SK-N-SH (cell line): ENCODE data around the gene MARF1. TPM values are rescaled to one million over a fixed set of nuclear protein-coding genes. Genes with fewer than 3 reads are reported as not detected.

Experiments used
- CTCF ChIA-PET: fragments of 300-600, 350-600 bp; formaldehyde crosslinking; extraction: SDS; loops from one replicate; lab custom pipeline; 2021; lab: Yijun Ruan, JAX
- POLR2A ChIA-PET: fragments of 350-600 bp; sonication (Branson Sonifier 250); formaldehyde crosslinking; extraction: SDS; loops from one replicate; lab custom pipeline; 2020; ENCODE audit warnings: antibody characterized with exemption, inconsistent platforms; lab: Yijun Ruan, JAX
- DNase-seq: peaks from one replicate; pipeline ENCODE4 v3.0.0; 2012
- H2AFZ ChIP-seq: fragments of 200-600 bp; sonication (generic); 2 replicates; pipeline ENCODE4 v1.8.1; 2016; ENCODE audit warnings: antibody characterized with exemption, mild to moderate bottlenecking, low read depth
- H3F3A ChIP-seq: fragments of 200-600 bp; sonication (generic); replicated peaks from 2 replicates; pipeline ENCODE3; 2016; ENCODE audit warnings: antibody characterized with exemption, mild to moderate bottlenecking; ENCODE audit not compliant: insufficient read depth
- H3K27ac ChIP-seq, 2 experiments: fragments of 200-500 bp in 1 of 2; fragments of 200-600 bp in 1 of 2; sonication (Bioruptor generic) in 1 of 2; sonication (generic), shearing (Covaris generic) in 1 of 2; 2 replicates each; pipeline versions ENCODE4 v1.5.1 to v1.6.1; 2014 to 2016; ENCODE audit warnings: low read depth in 2 of 2, inconsistent platforms in 1 of 2, low read length in 1 of 2, mild to moderate bottlenecking in 1 of 2, mixed read lengths in 1 of 2
- H3K27me3 ChIP-seq: fragments of 200-600 bp; sonication (generic), shearing (Covaris generic); 2 replicates; pipeline ENCODE4 v1.6.1; 2016; ENCODE audit warnings: mixed run types; ENCODE audit not compliant: insufficient read depth
- H3K36me3 ChIP-seq, 2 experiments: fragments of 200-500 bp in 1 of 2; fragments of 200-600 bp in 1 of 2; sonication (Bioruptor generic) in 1 of 2; sonication (generic) in 1 of 2; replicated peaks in 1 of 2; 2 replicates each; pipeline versions ENCODE3 to v1.5.1; 2014 to 2016; ENCODE audit warnings: low read length in 1 of 2, mild to moderate bottlenecking in 1 of 2; ENCODE audit not compliant: insufficient read depth in 2 of 2, control insufficient read depth in 1 of 2
- H3K4me1 ChIP-seq, 2 experiments: fragments of 200-500 bp in 1 of 2; fragments of 200-600 bp in 1 of 2; sonication (Bioruptor generic) in 1 of 2; sonication (generic), shearing (Covaris generic) in 1 of 2; 2 replicates each; pipeline versions ENCODE4 v1.5.1 to v1.6.1; 2014 to 2016; ENCODE audit warnings: low read depth in 1 of 2, low read length in 1 of 2, mixed run types in 1 of 2; ENCODE audit not compliant: insufficient read depth in 2 of 2, control insufficient read depth in 1 of 2
- H3K4me2 ChIP-seq: fragments of 200-600 bp; sonication (generic), shearing (Covaris generic); 2 replicates; pipeline ENCODE4 v1.6.1; 2017; ENCODE audit warnings: mixed run types
- H3K4me3 ChIP-seq, 2 experiments: fragments of 200-500 bp in 1 of 2; fragments of 200-600 bp in 1 of 2; sonication (Bioruptor generic) in 1 of 2; sonication (generic), shearing (Covaris generic) in 1 of 2; 2 replicates each; pipeline versions ENCODE4 v1.5.1 to v1.8.1; 2014 to 2016; ENCODE audit warnings: low read depth in 2 of 2, inconsistent platforms in 1 of 2, low read length in 1 of 2, mild to moderate bottlenecking in 1 of 2, mixed read lengths in 1 of 2, moderate library complexity in 1 of 2
- H3K79me2 ChIP-seq: fragments of 200-600 bp; sonication (generic); 2 replicates; pipeline ENCODE4 v1.8.1; 2017; ENCODE audit warnings: mild to moderate bottlenecking; ENCODE audit not compliant: insufficient read depth
- H3K9ac ChIP-seq: fragments of 200-600 bp; sonication (generic); 2 replicates; pipeline ENCODE4 v1.6.1; 2017; ENCODE audit warnings: mixed run types
- H3K9me2 ChIP-seq: fragments of 200-600 bp; sonication (generic); 2 replicates; pipeline ENCODE4 v1.6.1; 2017; ENCODE audit warnings: mixed run types
- H3K9me3 ChIP-seq: fragments of 200-600 bp; sonication (generic); 2 replicates; pipeline ENCODE4 v1.6.1; 2017; ENCODE audit warnings: mixed run types, mild to moderate bottlenecking, moderate library complexity
- H4K20me1 ChIP-seq: fragments of 200-600 bp; sonication (generic); 2 replicates; pipeline ENCODE4 v1.6.1; 2017; ENCODE audit warnings: mild to moderate bottlenecking, mixed run types; ENCODE audit not compliant: insufficient read depth
- CTCF ChIP-seq: fragments of 200-600 bp; sonication (generic); IDR thresholded peaks from 2 replicates; pipeline ENCODE4 v1.6.1; 2017; ENCODE audit warnings: antibody characterized with exemption, mild to moderate bottlenecking, moderate library complexity
- ELF1 ChIP-seq: IDR thresholded peaks from 2 replicates; pipeline ENCODE4 v1.4.0; 2012
- FOSL2 ChIP-seq: IDR thresholded peaks from 2 replicates; pipeline ENCODE4 v1.4.0; 2012; ENCODE audit warnings: low read depth, mild to moderate bottlenecking, moderate library complexity, borderline replicate concordance
- FOXJ3 ChIP-seq: sonication (generic); formaldehyde crosslinking; IDR thresholded peaks from 2 replicates; pipeline ENCODE4 v1.5.1; 2020; ENCODE audit warnings: mild to moderate bottlenecking, missing genetic modification reagents
- FOXM1 ChIP-seq: IDR thresholded peaks from 2 replicates; pipeline ENCODE4 v1.4.0; 2012; ENCODE audit warnings: low read depth, mild to moderate bottlenecking
- JUND ChIP-seq: IDR thresholded peaks from 2 replicates; pipeline ENCODE4 v1.4.0; 2012
- MAX ChIP-seq: IDR thresholded peaks from 2 replicates; pipeline ENCODE4 v1.4.0; 2012; ENCODE audit warnings: low read depth
- NFIC ChIP-seq: IDR thresholded peaks from 2 replicates; pipeline ENCODE4 v1.4.0; 2012; ENCODE audit warnings: borderline replicate concordance
- RAD21 ChIP-seq: IDR thresholded peaks from 2 replicates; pipeline ENCODE4 v1.6.1; 2012; ENCODE audit warnings: mild to moderate bottlenecking, low read length
- RXRA ChIP-seq: IDR thresholded peaks from 2 replicates; pipeline ENCODE4 v1.4.0; 2012; ENCODE audit warnings: low read depth, mild to moderate bottlenecking, borderline replicate concordance
- SIN3A ChIP-seq: IDR thresholded peaks from 2 replicates; pipeline ENCODE4 v1.6.1; 2012; ENCODE audit warnings: low read depth, mild to moderate bottlenecking, low read length, moderate library complexity, borderline replicate concordance
- TEAD4 ChIP-seq: IDR thresholded peaks from 2 replicates; pipeline ENCODE4 v1.4.0; 2012; ENCODE audit warnings: mild to moderate bottlenecking, borderline replicate concordance; ENCODE audit not compliant: insufficient read depth
- USF1 ChIP-seq: IDR thresholded peaks from 2 replicates; pipeline ENCODE4 v1.4.0; 2012; ENCODE audit warnings: low read depth, borderline replicate concordance
- ZBTB33 ChIP-seq: IDR thresholded peaks from 2 replicates; pipeline ENCODE4 v1.4.0; 2012; ENCODE audit warnings: low read depth, borderline replicate concordance
- WGBS: methylation state at CpG from one replicate; pipeline ENCODE4 v1.1.6; 2017; ENCODE audit warnings: low lambda C conversion rate; 5-methylcytosine and 5-hydroxymethylcytosine counted together
- polyA plus RNA-seq, 3 experiments: library from polyadenylated mRNA; depleted of rRNA; stranded (reverse); fragments of >200 nt; gene quantifications; 2 replicates each; pipeline ENCODE4 v1.2.3, GENCODE V29; 2012
- TF ChIP-seq, protein P1 (sequence below): IDR thresholded peaks from 2 replicates; pipeline ENCODE4 v1.6.1; 2012; ENCODE audit warnings: mild to moderate bottlenecking, low read depth, low read length, moderate library complexity
- TF ChIP-seq, protein P2 (sequence below): fragments of 150-350 bp; IDR thresholded peaks from 2 replicates; pipeline ENCODE4 v1.6.1; 2017; ENCODE audit warnings: antibody characterized with exemption, low read length, low read depth, borderline replicate concordance

The MARF1 gene
- polyA plus RNA-seq, 1 of the 3 experiments (the other 2 are of a cell fraction) = 10.3 TPM

DNA sequence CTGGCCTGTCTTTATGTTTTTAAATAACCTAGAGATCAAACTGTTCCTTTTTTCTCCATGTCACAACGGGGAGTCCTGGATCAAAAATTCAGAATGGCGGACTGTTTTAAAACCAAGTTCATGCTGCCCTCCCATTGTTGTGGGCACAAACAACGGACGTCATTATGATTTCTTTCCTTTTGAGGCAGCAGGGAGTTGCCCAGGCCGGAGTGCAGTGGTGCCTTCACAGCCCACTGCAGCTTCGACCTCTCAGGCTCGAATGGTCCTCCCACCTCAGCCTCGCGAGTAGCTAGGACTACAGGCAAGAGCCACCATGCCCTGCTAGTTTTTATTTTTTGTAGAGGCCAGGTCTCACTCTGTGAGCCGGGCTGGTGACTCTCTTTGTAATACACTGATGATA lies 33.6 kb upstream of the MARF1 start:
- no peaks in the 10 kb centered on the region for H3K9me2 ChIP-seq
- TF ChIP-seq MAX (no peak), FOSL2 (no peak), CTCF (no peak), USF1 (no peak), TEAD4 (no peak), RXRA (no peak), RAD21 (no peak), ELF1 (no peak), FOXJ3 (no peak), SIN3A (no peak), NFIC (no peak), JUND (no peak), FOXM1 (no peak), ZBTB33 (no peak)
- TF ChIP-seq, protein P1, sequence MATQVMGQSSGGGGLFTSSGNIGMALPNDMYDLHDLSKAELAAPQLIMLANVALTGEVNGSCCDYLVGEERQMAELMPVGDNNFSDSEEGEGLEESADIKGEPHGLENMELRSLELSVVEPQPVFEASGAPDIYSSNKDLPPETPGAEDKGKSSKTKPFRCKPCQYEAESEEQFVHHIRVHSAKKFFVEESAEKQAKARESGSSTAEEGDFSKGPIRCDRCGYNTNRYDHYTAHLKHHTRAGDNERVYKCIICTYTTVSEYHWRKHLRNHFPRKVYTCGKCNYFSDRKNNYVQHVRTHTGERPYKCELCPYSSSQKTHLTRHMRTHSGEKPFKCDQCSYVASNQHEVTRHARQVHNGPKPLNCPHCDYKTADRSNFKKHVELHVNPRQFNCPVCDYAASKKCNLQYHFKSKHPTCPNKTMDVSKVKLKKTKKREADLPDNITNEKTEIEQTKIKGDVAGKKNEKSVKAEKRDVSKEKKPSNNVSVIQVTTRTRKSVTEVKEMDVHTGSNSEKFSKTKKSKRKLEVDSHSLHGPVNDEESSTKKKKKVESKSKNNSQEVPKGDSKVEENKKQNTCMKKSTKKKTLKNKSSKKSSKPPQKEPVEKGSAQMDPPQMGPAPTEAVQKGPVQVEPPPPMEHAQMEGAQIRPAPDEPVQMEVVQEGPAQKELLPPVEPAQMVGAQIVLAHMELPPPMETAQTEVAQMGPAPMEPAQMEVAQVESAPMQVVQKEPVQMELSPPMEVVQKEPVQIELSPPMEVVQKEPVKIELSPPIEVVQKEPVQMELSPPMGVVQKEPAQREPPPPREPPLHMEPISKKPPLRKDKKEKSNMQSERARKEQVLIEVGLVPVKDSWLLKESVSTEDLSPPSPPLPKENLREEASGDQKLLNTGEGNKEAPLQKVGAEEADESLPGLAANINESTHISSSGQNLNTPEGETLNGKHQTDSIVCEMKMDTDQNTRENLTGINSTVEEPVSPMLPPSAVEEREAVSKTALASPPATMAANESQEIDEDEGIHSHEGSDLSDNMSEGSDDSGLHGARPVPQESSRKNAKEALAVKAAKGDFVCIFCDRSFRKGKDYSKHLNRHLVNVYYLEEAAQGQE = no peak
- TF ChIP-seq, protein P2, sequence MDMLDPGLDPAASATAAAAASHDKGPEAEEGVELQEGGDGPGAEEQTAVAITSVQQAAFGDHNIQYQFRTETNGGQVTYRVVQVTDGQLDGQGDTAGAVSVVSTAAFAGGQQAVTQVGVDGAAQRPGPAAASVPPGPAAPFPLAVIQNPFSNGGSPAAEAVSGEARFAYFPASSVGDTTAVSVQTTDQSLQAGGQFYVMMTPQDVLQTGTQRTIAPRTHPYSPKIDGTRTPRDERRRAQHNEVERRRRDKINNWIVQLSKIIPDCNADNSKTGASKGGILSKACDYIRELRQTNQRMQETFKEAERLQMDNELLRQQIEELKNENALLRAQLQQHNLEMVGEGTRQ = no peak
- H2AFZ ChIP-seq = no peak overlapping the region
- ChIA-PET POLR2A (no interaction called here), CTCF (no interaction called here)
- no peak overlapping the region for H3K4me2 ChIP-seq
- 0 out of 2 replicates have a peak, but pooled peaks cover 5% of the 10 kb centered on the region for H4K20me1 ChIP-seq
- H3K27ac ChIP-seq = no peak overlapping the region
- H3K27me3 ChIP-seq = no peaks in the 10 kb centered on the region
- H3K79me2 ChIP-seq = peaks cover 31% of the 10 kb centered on the region
- peaks cover 5% of the 10 kb centered on the region for H3F3A ChIP-seq
- H3K9ac ChIP-seq = no peak overlapping the region
- 89% methylated on average over 9 of the region's 10 CpGs for WGBS
- no peak overlapping the region for H3K4me3 ChIP-seq
- no peaks in the 10 kb centered on the region for H3K9me3 ChIP-seq
- no peaks in the 10 kb centered on the region; a peak in 1 of 4 replicates for H3K4me1 ChIP-seq
- peaks cover 3 to 18% of the 10 kb centered on the region in 2 experiments for H3K36me3 ChIP-seq
- no peak for DNase-seq
